GM12878 (cell line): ENCODE data around the gene PTAFR. TPM values are rescaled to one million over a fixed set of nuclear protein-coding genes. Genes with fewer than 3 reads are reported as not detected.
A peak's percentile ranks its signal among the peaks of the same experiment; 100 is the strongest.

ENCODE experiments used
- ATAC-seq: fragments of 200-7000 bp; cut with Tn5 transposase; 3 replicates; pipeline ENCODE4 v1.9.1; 2020; ENCODE audit warnings: mild to moderate bottlenecking, moderate library complexity
- BruUV-seq: library from RNA; stranded (reverse); fragments of 400-500 nt; replicated peaks from 2 replicates; lab custom pipeline; 2021; lab: Mats Ljungman, UMichigan
- CTCF ChIA-PET: fragments of 300-600 bp; sonication (Branson Sonifier 250); formaldehyde crosslinking; extraction: SDS; loops from one replicate; lab custom pipeline; 2021; ENCODE audit warnings: inconsistent platforms; lab: Yijun Ruan, JAX
- POLR2A ChIA-PET: fragments of 350-600 bp; formaldehyde crosslinking; extraction: SDS; loops from one replicate; lab custom pipeline; 2021; ENCODE audit warnings: inconsistent platforms; lab: Charles Lee
- RAD21 ChIA-PET: fragments of 300-600 bp; sonication (Branson Sonifier 250); formaldehyde crosslinking; loops from one replicate; lab custom pipeline; 2023; ENCODE audit warnings: antibody characterized with exemption; ENCODE audit not compliant: unreplicated experiment; lab: Charles Lee
- SMC1A ChIA-PET: fragments of 300-600 bp; sonication (Branson Sonifier 250); formaldehyde crosslinking; loops from one replicate; lab custom pipeline; 2023; ENCODE audit not compliant: unreplicated experiment, uncharacterized antibody; lab: Charles Lee
- DNase-seq: peaks from one replicate; pipeline ENCODE4 v3.0.0-alpha.2; 2011; ENCODE audit warnings: low read depth, low spot score
- FAIRE-seq: peaks from 3 replicates; lab custom pipeline; 2011; peaks lifted over from hg19 to GRCh38; lab: Jason Lieb, UNC
- H2AFZ ChIP-seq: 2 replicates; pipeline ENCODE4 v1.6.0; 2011; ENCODE audit warnings: low read depth, low read length, control low read depth; ENCODE audit not compliant: control insufficient read depth
- H3K27ac ChIP-seq: 2 replicates; pipeline ENCODE4 v1.5.1; 2011; ENCODE audit warnings: control low read depth; ENCODE audit not compliant: control insufficient read depth, insufficient read depth
- H3K27me3 ChIP-seq, 2 experiments: replicated peaks in 1 of 2; 2 replicates each; pipeline versions ENCODE4 v1.6.0 to v1.6.1; 2011; ENCODE audit warnings: low read length in 1 of 2; ENCODE audit not compliant: control insufficient read depth in 2 of 2, insufficient read depth in 2 of 2
- H3K36me3 ChIP-seq, 2 experiments: 2 replicates each; pipeline ENCODE4 v1.5.1; 2011; ENCODE audit warnings: low read length in 1 of 2; ENCODE audit not compliant: control insufficient read depth in 2 of 2, insufficient read depth in 2 of 2
- H3K4me1 ChIP-seq: 2 replicates; pipeline ENCODE4 v1.6.1; 2011; ENCODE audit warnings: mild to moderate bottlenecking, low read length, moderate library complexity, mixed read lengths; ENCODE audit not compliant: control insufficient read depth, insufficient read depth
- H3K4me2 ChIP-seq: 2 replicates; pipeline ENCODE4 v1.6.0; 2011; ENCODE audit warnings: control low read depth; ENCODE audit not compliant: control insufficient read depth, insufficient read depth
- H3K4me3 ChIP-seq: fragments of 200-600 bp; sonication (generic); 2 replicates; pipeline ENCODE4 v1.5.1; 2016
- H3K79me2 ChIP-seq: 2 replicates; pipeline ENCODE4 v1.6.0; 2011; ENCODE audit warnings: low read length; ENCODE audit not compliant: control insufficient read depth, insufficient read depth
- H3K9ac ChIP-seq: 2 replicates; pipeline ENCODE4 v1.8.0; 2011; ENCODE audit warnings: low read length, control low read depth, mixed read lengths; ENCODE audit not compliant: control insufficient read depth, insufficient read depth
- H3K9me3 ChIP-seq: replicated peaks from 3 replicates; pipeline ENCODE4 v1.5.1; 2011; ENCODE audit warnings: mild to moderate bottlenecking, low read length; ENCODE audit not compliant: control insufficient read depth, insufficient read depth
- H4K20me1 ChIP-seq: 2 replicates; pipeline ENCODE4 v1.6.0; 2011; ENCODE audit not compliant: control insufficient read depth, insufficient read depth
- EZH2 ChIP-seq: IDR thresholded peaks from 2 replicates; pipeline ENCODE4 v1.6.1; 2012; ENCODE audit warnings: low read depth, mild to moderate bottlenecking, control low read depth, inconsistent platforms, low read length, borderline replicate concordance; ENCODE audit not compliant: control insufficient read depth
- IRF4 ChIP-seq: IDR thresholded peaks from 2 replicates; pipeline ENCODE4 v1.6.1; 2011; ENCODE audit warnings: low read depth, low read length
- MAX ChIP-seq: IDR thresholded peaks from 2 replicates; pipeline ENCODE4 v1.6.1; 2012; ENCODE audit warnings: low read depth, low read length, improper control_type of control experiment
- MEF2B ChIP-seq: fragments of 450-650 bp; IDR thresholded peaks from 2 replicates; pipeline ENCODE4 v1.6.1; 2018; ENCODE audit warnings: mild to moderate bottlenecking, moderate library complexity; ENCODE audit not compliant: partially characterized antibody, poor library complexity, severe bottlenecking
- WGBS: methylation state at CpG from one replicate; pipeline ENCODE4 v1.1.6; 2016; ENCODE audit warnings: low lambda C conversion rate; ENCODE audit not compliant: insufficient replicate concordance, insufficient coverage; ENCODE audit errors: missing lambda C conversion rate; 5-methylcytosine and 5-hydroxymethylcytosine counted together
- in situ Hi-C: fragments of 300-500 bp; cut with MboI; formaldehyde crosslinking; loops from 9 replicates; pipeline ENCODE4 v1.14.3; 2018; ENCODE audit warnings: mixed read lengths
- intact Hi-C: fragments of 100-400 bp; cut with micrococcal nuclease; formaldehyde crosslinking; loops from one replicate; pipeline ENCODE4 v1.14.2; 2022; ENCODE audit not compliant: unreplicated experiment
- polyA plus RNA-seq, 11 experiments: library from polyadenylated mRNA; depleted of rRNA in 4 of 11; unstranded in 6 of 11; stranded (reverse) in 5 of 11; fragments of >200 nt; fragmentation: Nextera tagmentation in 4 of 11; fragmentation: Illumina TruSeq in 1 of 11; extraction: Ambion mirVana in 4 of 11; extraction: Trizol in 1 of 11; gene quantifications; 1 replicate in 1 of 11; 2 replicates in 10 of 11; pipeline versions ENCODE4 v1.2.1 to v1.2.3, GENCODE V29; 2011 to 2016; ENCODE audit warnings: inconsistent platforms in 2 of 11, missing spikeins in 2 of 11, low read depth in 1 of 11
- total RNA-seq, 4 experiments: library from RNA; depleted of rRNA in 3 of 4; stranded (reverse); fragments of >200 nt in 3 of 4; fragmentation: Illumina TruSeq in 1 of 4; extraction: Trizol in 1 of 4; gene quantifications; 2 replicates each; pipeline versions ENCODE4 v1.2.1 to v1.2.3, GENCODE V29; 2013 to 2021

Gene PTAFR
- total and polyA plus RNA-seq, 10 of the 15 experiments (the other 5 are each of a cell fraction or from before 2014, with no cell fraction given): 17.5 to 251 (median 27.7) TPM

- no peak for TF ChIP-seq MAX
- TF ChIP-seq MEF2B: no peak
Measured at GRCh38 chr1:28150125-28150780, 26.2 kb downstream of the PTAFR start (continued).

DNA sequence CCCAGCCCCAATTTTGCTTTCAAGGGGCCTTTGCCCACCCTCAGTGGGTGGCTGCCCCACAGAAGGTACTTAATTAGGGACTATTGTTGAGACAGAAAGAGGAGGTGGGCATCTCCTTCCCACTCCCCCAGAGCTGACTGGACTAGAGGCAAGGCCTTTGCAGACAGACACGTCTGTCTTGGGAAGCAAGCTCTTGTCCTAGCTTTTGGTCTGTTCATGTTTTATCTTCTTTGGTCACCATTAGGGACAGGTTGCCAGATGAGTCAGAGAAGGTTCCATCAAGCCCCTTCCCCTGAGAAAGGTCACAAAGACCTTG lies 27.7 kb downstream of the PTAFR start:
- Histone ChIP-seq H3K4me3 (no peak overlapping the region), H3K4me2 (no peak overlapping the region), H3K9ac (0 out of 2 replicates have a peak overlapping the region, but pooled peaks have one; percentile 4), H3K9me3 (no peaks in the 10 kb centered on the region)
- SMC1A ChIA-PET: interaction anchor here (1.0 to 5.7 kb wide), 9 partner anchors 13 to 61 kb away, joined by 3 to 51 read pairs (median 10); partner anchors contain the start of gene EYA3
- DNase-seq: no peak
- no peak for ATAC-seq
- intact Hi-C loops: no loop called here
- no peak for TF ChIP-seq EZH2
- TF ChIP-seq IRF4: no peak
- TF ChIP-seq, all 136 proteins: peak for 0
- Histone ChIP-seq H4K20me1 (no peaks in the 10 kb centered on the region), H3K27me3 (no peaks in the 10 kb centered on the region), H3K4me1 (peaks cover 42% of the 10 kb centered on the region), H2AFZ (no peak overlapping the region), H3K27ac (peak overlapping the region; percentile 69), H3K79me2 (no peaks in the 10 kb centered on the region; the same call in 1 of the 2 replicates), H3K36me3 (peaks cover 0 to 22% of the 10 kb centered on the region in 2 experiments; a peak in 2 of 4 replicates)
- WGBS: 21% methylated on average over 1 of the region's 1 CpG
- ChIA-PET POLR2A (interaction anchor here (0.6 to 2.0 kb wide), 10 partner anchors 17 to 122 kb away, joined by 3 to 9 read pairs (median 4); partner anchors contain the start of gene PTAFR), RAD21 (interaction anchor here (1.6 to 6.7 kb wide), 5 partner anchors 14 to 61 kb away, joined by 5 to 119 read pairs (median 11); partner anchors contain the start of gene PTAFR), CTCF (interaction anchor here (0.5 to 6.3 kb wide), 7 partner anchors 12 to 70 kb away, joined by 3 to 54 read pairs (median 5); no protein-coding TSS in a partner anchor)
- FAIRE-seq: no peak
- in situ Hi-C loops: no loop called here
- BruUV-seq: no TSS peak
